ENCODE data around the gene DDX39B. TPM values are rescaled to one million over a fixed set of nuclear protein-coding genes. Genes with fewer than 3 reads are reported as not detected.

Gene DDX39B
- total and polyA plus RNA-seq, 2 of the 4 experiments (the other 2 are of a cell fraction): 371 to 796 TPM

DNA sequence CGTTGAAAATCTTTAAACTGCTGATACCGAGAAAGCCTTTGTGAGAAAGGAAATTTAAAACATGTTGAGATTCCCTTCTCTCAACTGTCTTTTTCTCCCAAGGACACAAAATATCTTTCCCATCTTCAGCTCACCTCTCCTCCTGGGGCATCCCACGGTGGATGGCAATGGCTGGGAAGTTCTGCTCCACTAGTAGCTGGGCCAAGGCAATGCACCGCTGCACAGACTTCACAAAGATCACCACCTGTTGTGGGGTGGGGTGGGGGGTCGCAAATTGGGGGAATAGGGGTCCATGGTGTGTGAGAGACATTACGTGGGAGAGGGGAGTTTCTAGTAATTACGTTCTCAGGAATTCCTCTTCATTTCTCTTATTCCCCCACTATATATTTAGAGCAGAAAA is 10.6 kb downstream of the DDX39B start:
- no peak overlapping the region for H3K23ac ChIP-seq (ENCODE audit: low read depth, low read length)
- no peak overlapping the region for H4K91ac ChIP-seq (ENCODE audit: insufficient read depth, low read depth, low read length)
- peaks cover 5% of the 10 kb centered on the region for H3K4me1 ChIP-seq (ENCODE audit: control insufficient read depth, insufficient read depth, low read length)
- no peak for ATAC-seq (ENCODE audit: low read depth)
- H3K18ac ChIP-seq (ENCODE audit: low read depth, low read length): no peak overlapping the region
- no peak overlapping the region for H3K56ac ChIP-seq (ENCODE audit: extremely low read depth, insufficient read depth, low read length)
- no peak overlapping the region for H3K27ac ChIP-seq (ENCODE audit: insufficient read depth, low read length)
- no TSS peak for BruUV-seq (replicated peaks)
- H3K9me3 ChIP-seq (ENCODE audit: control insufficient read depth, insufficient read depth, low read length): no peaks in the 10 kb centered on the region
- H2BK20ac ChIP-seq (ENCODE audit: low read depth, low read length): no peak overlapping the region
- no peak overlapping the region for H2BK120ac ChIP-seq (ENCODE audit: low read depth, low read length)
- ChIA-PET POLR2A (ENCODE audit: unreplicated experiment) (interaction anchor here (0.7 kb wide), 1 partner anchor 9 kb away, joined by 4 read pairs; no protein-coding TSS in a partner anchor), CTCF (no interaction called here)
- H3K36me3 ChIP-seq (ENCODE audit: control insufficient read depth, insufficient read depth, low read length): peaks cover 66% of the 10 kb centered on the region
- intact Hi-C loops (cut with micrococcal nuclease): no loop called here
- H4K5ac ChIP-seq (ENCODE audit: low read depth, low read length): no peak overlapping the region
- in situ Hi-C loops (cut with MboI; ENCODE audit: low sequenced_read_pairs): no loop called here
- H3K9me1 ChIP-seq (ENCODE audit: insufficient read depth, low read length): peaks cover 15% of the 10 kb centered on the region
- H2BK5ac ChIP-seq (ENCODE audit: low read depth, low read length, poor library complexity, severe bottlenecking): no peak overlapping the region
- H3K9ac ChIP-seq (ENCODE audit: low read depth, low read length): no peak overlapping the region
- no peak overlapping the region for H3K4ac ChIP-seq (ENCODE audit: low read depth, low read length)
- no peak overlapping the region for H3K4me2 ChIP-seq (ENCODE audit: low read depth, low read length)
- no peak overlapping the region for H2BK15ac ChIP-seq (ENCODE audit: low read depth, low read length)
- no peak overlapping the region for H2AFZ ChIP-seq (replicated peaks; ENCODE audit: low read length, poor library complexity)
- peaks cover 71% of the 10 kb centered on the region for H4K20me1 ChIP-seq (ENCODE audit: insufficient read depth, low read length)
- H2AK5ac ChIP-seq (ENCODE audit: low read depth, low read length): no peak overlapping the region
- H3K79me1 ChIP-seq (ENCODE audit: low read depth in 1 of 2, low read length in 2 of 2): peaks cover 32 to 72% of the 10 kb centered on the region in 2 experiments
- dilution Hi-C loops (cut with HindIII; ENCODE audit: low sequenced_read_pairs, unreplicated experiment): no loop called here
- TF ChIP-seq CEBPB (IDR thresholded peaks at IDR 0.05; ENCODE audit: low read depth, low read length) (no peak), FOS (IDR thresholded peaks at IDR 0.05; ENCODE audit: low read depth, low read length) (no peak), MAZ (IDR thresholded peaks at IDR 0.05; ENCODE audit: borderline replicate concordance, low read depth, low read length) (no peak), BHLHE40 (IDR thresholded peaks at IDR 0.05; ENCODE audit: low read depth, low read length) (no peak)
- H3K4me3 ChIP-seq (ENCODE audit: insufficient read depth, low read depth, low read length): no peak overlapping the region
- no peak for DNase-seq
- H3K14ac ChIP-seq (replicated peaks; ENCODE audit: low read depth, low read length): no peak overlapping the region
- no CpG with 5 or more reads among the region's 7 CpGs for WGBS, 2 experiments (ENCODE audit: extremely low coverage in 2 of 2, insufficient read length in 1 of 2)
- H2AK9ac ChIP-seq (replicated peaks; ENCODE audit: low read depth, low read length, poor library complexity): no peak overlapping the region
- H3K27me3 ChIP-seq (ENCODE audit: control insufficient read depth, insufficient read depth, low read length): no peaks in the 10 kb centered on the region
- no peak overlapping the region for H4K8ac ChIP-seq (ENCODE audit: low read depth in 2 of 2, low read length in 2 of 2)
